DMS153 treated with DMSO at 0.1 percent for 48 hours (cell line): Measurements from ENCODE around the gene TMEM219.

Experiments used
- DNase-seq: peaks from one replicate; lab custom pipeline; 2025; ENCODE audit not compliant: unreplicated experiment; lab: John Stamatoyannopoulos, UW

Gene TMEM219

GRCh38 chr16:29978564-29979270 lies 16.8 kb downstream of the TMEM219 start:
- DNase-seq, result no peak

- no peak for DNase-seq
Measured at GRCh38 chr16:29982560-29983419, 20.9 kb downstream of the TMEM219 start.

- DNase-seq, result no peak
Measured at GRCh38 chr16:29983420-29984136, 21.7 kb downstream of the TMEM219 start.

- no peak for DNase-seq
Measured at GRCh38 chr16:29984137-29984763, 22.4 kb downstream of the TMEM219 start.

- no peak for DNase-seq
Measured at GRCh38 chr16:29984764-29985147, 22.9 kb downstream of the TMEM219 start.

GRCh38 chr16:29985271-29985811 lies 23.5 kb downstream of the TMEM219 start:
- no peak for DNase-seq

GRCh38 chr16:29986231-29986630 lies 24.4 kb downstream of the TMEM219 start:
- DNase-seq, result no peak

- DNase-seq, result no peak
Measured at GRCh38 chr16:29986931-29987330, 25.1 kb downstream of the TMEM219 start.

- no peak for DNase-seq
Measured at GRCh38 chr16:29987371-29988085, 25.6 kb downstream of the TMEM219 start.

- no peak for DNase-seq
Measured at GRCh38 chr16:29988346-29989075, 26.6 kb downstream of the TMEM219 start.

- no peak for DNase-seq
Measured at GRCh38 chr16:29989111-29989858, 27.4 kb downstream of the TMEM219 start.

- DNase-seq, result no peak
Measured at GRCh38 chr16:29990034-29990433, 28.2 kb downstream of the TMEM219 start.

- no peak for DNase-seq
Measured at GRCh38 chr16:29990883-29991570, 29.1 kb downstream of the TMEM219 start.

GRCh38 chr16:29991571-29991904 lies 29.7 kb downstream of the TMEM219 start:
- no peak for DNase-seq

GRCh38 chr16:29992344-29992967 lies 30.6 kb downstream of the TMEM219 start:
- no peak for DNase-seq

GRCh38 chr16:29993191-29993902 lies 31.5 kb downstream of the TMEM219 start:
- no peak for DNase-seq

- no peak for DNase-seq
Measured at GRCh38 chr16:29993903-29994599, 32.2 kb downstream of the TMEM219 start.
